ENCODE data around the gene DPP4. TPM values are rescaled to one million over a fixed set of nuclear protein-coding genes. Genes with fewer than 3 reads are reported as not detected.

DPP4 gene
- total RNA-seq, 2 experiments from 2014 or later, result not detected

DNA sequence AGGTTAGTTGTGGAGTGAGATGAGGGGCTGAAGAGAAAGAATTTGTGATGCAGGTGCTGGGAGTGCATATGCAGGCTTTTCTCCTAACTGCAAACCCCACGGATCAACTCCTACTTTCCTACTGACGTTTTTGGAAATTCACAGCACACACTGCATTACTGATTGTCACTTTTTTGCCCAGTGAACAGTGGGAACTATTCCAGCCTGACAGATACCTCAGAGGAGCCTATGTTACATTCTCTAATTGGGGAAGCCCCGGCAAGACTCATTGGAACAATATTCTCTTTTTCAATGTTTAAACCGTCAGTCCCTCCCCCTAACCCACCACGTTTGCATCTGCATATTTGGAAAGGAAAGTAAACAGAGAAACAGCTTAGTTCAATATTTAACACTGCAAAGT, 126.2 kb downstream of the DPP4 start:
- ChIA-PET CTCF (ENCODE audit: unreplicated experiment) (no interaction called here), POLR2A (interaction anchor here (0.7 to 1.4 kb wide), 4 partner anchors 10 to 346 kb away, joined by 3 to 4 read pairs (median 3); no protein-coding TSS in a partner anchor)
- intact Hi-C loops (cut with micrococcal nuclease; ENCODE audit: unreplicated experiment), result no loop called here
- no peaks in the 10 kb centered on the region for H4K20me1 ChIP-seq (ENCODE audit: insufficient read depth, low read length)
- H3K4me1 ChIP-seq (ENCODE audit: insufficient read depth, low read length, poor library complexity, severe bottlenecking), result no peaks in the 10 kb centered on the region
- DNase-seq (ENCODE audit: low spot score), result no peak
- H3K36me3 ChIP-seq (ENCODE audit: insufficient read depth, low read length), result no peaks in the 10 kb centered on the region
- no peak overlapping the region for H2AFZ ChIP-seq (ENCODE audit: low read length)
- no peaks in the 10 kb centered on the region for H3K9me3 ChIP-seq (ENCODE audit: low read length)
- H3K79me2 ChIP-seq (ENCODE audit: insufficient read depth, low read depth, low read length), result no peaks in the 10 kb centered on the region
- H3K4me3 ChIP-seq (ENCODE audit: low read depth, low read length, poor library complexity, severe bottlenecking), result no peak overlapping the region
- no TSS peak for BruUV-seq (replicated peaks)
- no peak overlapping the region for H3K4me2 ChIP-seq (ENCODE audit: low read length)
- H3K9me2 ChIP-seq (ENCODE audit: insufficient read depth, low read length), result no peaks in the 10 kb centered on the region
- TF ChIP-seq EZH2phosphoT487 (IDR thresholded peaks at IDR 0.05; ENCODE audit: borderline replicate concordance, low read depth, low read length), result no peak
- TF ChIP-seq, protein P1, sequence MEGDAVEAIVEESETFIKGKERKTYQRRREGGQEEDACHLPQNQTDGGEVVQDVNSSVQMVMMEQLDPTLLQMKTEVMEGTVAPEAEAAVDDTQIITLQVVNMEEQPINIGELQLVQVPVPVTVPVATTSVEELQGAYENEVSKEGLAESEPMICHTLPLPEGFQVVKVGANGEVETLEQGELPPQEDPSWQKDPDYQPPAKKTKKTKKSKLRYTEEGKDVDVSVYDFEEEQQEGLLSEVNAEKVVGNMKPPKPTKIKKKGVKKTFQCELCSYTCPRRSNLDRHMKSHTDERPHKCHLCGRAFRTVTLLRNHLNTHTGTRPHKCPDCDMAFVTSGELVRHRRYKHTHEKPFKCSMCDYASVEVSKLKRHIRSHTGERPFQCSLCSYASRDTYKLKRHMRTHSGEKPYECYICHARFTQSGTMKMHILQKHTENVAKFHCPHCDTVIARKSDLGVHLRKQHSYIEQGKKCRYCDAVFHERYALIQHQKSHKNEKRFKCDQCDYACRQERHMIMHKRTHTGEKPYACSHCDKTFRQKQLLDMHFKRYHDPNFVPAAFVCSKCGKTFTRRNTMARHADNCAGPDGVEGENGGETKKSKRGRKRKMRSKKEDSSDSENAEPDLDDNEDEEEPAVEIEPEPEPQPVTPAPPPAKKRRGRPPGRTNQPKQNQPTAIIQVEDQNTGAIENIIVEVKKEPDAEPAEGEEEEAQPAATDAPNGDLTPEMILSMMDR (conservative IDR thresholded peaks at IDR 0.05; ENCODE audit: low read length), result no peak
- no peak overlapping the region for H3K27ac ChIP-seq (ENCODE audit: low read depth, low read length, poor library complexity, severe bottlenecking)

DNA sequence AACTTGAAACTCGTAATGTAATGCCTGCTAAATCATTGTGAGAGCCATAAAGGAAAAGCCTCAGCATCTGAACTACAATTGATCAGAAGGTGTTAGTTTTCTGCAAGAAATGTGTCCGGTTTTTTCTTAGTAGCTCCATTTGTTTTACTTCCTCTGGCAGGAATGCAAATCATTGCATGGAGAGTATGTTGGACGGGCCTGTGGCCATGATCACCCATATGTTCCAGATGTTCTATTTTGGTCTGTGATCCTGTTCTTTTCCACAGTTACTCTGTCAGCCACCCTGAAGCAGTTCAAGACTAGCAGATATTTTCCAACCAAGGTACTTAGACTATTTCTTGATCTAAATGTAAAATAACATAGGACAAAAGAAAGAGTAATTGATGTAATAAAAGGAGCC, 126.6 kb downstream of the DPP4 start:
- H3K79me2 ChIP-seq (ENCODE audit: insufficient read depth, low read depth, low read length), result no peaks in the 10 kb centered on the region
- no peaks in the 10 kb centered on the region for H3K4me1 ChIP-seq (ENCODE audit: insufficient read depth, low read length, poor library complexity, severe bottlenecking)
- ChIA-PET POLR2A (interaction anchor here (0.7 to 1.2 kb wide), 3 partner anchors 10 to 190 kb away, joined by 3 to 4 read pairs (median 3); no protein-coding TSS in a partner anchor), CTCF (ENCODE audit: unreplicated experiment) (no interaction called here)
- H3K9me2 ChIP-seq (ENCODE audit: insufficient read depth, low read length), result no peaks in the 10 kb centered on the region
- DNase-seq (ENCODE audit: low spot score), result no peak
- no peak overlapping the region for H3K4me3 ChIP-seq (ENCODE audit: low read depth, low read length, poor library complexity, severe bottlenecking)
- no peaks in the 10 kb centered on the region for H4K20me1 ChIP-seq (ENCODE audit: insufficient read depth, low read length)
- intact Hi-C loops (cut with micrococcal nuclease; ENCODE audit: unreplicated experiment), result no loop called here
- H3K36me3 ChIP-seq (ENCODE audit: insufficient read depth, low read length), result no peaks in the 10 kb centered on the region
- no peaks in the 10 kb centered on the region for H3K9me3 ChIP-seq (ENCODE audit: low read length)
- no peak overlapping the region; the same call in 1 of the 2 replicates for H2AFZ ChIP-seq (ENCODE audit: low read length)
- no peak overlapping the region for H3K4me2 ChIP-seq (ENCODE audit: low read length)
- no TSS peak for BruUV-seq (replicated peaks)
- no peak for TF ChIP-seq EZH2phosphoT487 (IDR thresholded peaks at IDR 0.05; ENCODE audit: borderline replicate concordance, low read depth, low read length)
- TF ChIP-seq, protein P1 (conservative IDR thresholded peaks at IDR 0.05; ENCODE audit: low read length), result no peak
- H3K27ac ChIP-seq (ENCODE audit: low read depth, low read length, poor library complexity, severe bottlenecking), result no peak overlapping the region

DNA sequence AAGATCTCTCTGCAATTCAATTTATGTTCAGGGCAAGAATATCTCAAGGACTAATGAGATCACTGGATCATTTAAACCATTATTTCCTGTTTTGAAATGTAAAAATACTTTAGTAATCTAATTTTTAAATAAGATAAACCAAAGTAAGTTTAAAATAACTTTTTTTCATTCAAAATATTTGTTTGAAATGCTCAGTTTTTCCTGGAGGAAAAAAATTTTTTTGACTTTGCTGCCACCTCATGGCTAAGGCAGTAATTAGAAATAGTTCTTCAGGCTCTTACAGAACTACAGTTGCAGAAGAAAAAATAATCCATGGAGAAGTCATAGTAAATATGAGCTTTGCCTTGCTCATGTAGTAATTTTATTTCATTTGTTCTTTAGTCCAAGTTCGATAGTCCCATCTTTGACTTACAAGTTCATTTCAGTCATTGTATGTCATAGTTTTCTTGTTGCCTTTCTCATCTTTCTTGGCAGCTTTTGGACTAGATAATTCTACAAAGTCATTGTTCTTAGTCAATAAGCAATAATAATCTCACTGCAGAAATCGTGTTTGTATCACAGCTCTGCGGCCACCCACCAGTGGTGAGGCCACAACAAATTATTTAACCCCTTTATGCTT, 127.4 kb downstream of the DPP4 start:
- DNase-seq (ENCODE audit: low spot score), result peak; percentile 17
- H4K20me1 ChIP-seq (ENCODE audit: insufficient read depth, low read length), result no peaks in the 10 kb centered on the region
- POLR2A ChIA-PET, result interaction anchor here (0.8 to 1.2 kb wide), 3 partner anchors 11 to 1804 kb away, joined by 3 read pairs; no protein-coding TSS in a partner anchor

More for the DNA sequence above, 127.4 kb downstream of the DPP4 start:
- intact Hi-C loops (cut with micrococcal nuclease; ENCODE audit: unreplicated experiment), result loop anchor here (1.0 kb wide), 1 partner anchor 360 kb away; no protein-coding TSS in a partner anchor
- H3K4me3 ChIP-seq (ENCODE audit: low read depth, low read length, poor library complexity, severe bottlenecking), result no peak overlapping the region
- TF ChIP-seq EZH2phosphoT487 (IDR thresholded peaks at IDR 0.05; ENCODE audit: borderline replicate concordance, low read depth, low read length), result no peak
- TF ChIP-seq, protein P1 (conservative IDR thresholded peaks at IDR 0.05; ENCODE audit: low read length), result peak; percentile 87
- H3K9me2 ChIP-seq (ENCODE audit: insufficient read depth, low read length), result no peaks in the 10 kb centered on the region
- BruUV-seq (replicated peaks), result no TSS peak
- no peak overlapping the region for H2AFZ ChIP-seq (ENCODE audit: low read length)
- H3K36me3 ChIP-seq (ENCODE audit: insufficient read depth, low read length), result no peaks in the 10 kb centered on the region
- no peaks in the 10 kb centered on the region for H3K9me3 ChIP-seq (ENCODE audit: low read length)
- no peak overlapping the region for H3K4me2 ChIP-seq (ENCODE audit: low read length)
- no peak overlapping the region for H3K27ac ChIP-seq (ENCODE audit: low read depth, low read length, poor library complexity, severe bottlenecking)
- no peaks in the 10 kb centered on the region for H3K4me1 ChIP-seq (ENCODE audit: insufficient read depth, low read length, poor library complexity, severe bottlenecking)
- CTCF ChIA-PET (ENCODE audit: unreplicated experiment), result no interaction called here
- H3K79me2 ChIP-seq (ENCODE audit: insufficient read depth, low read depth, low read length), result no peaks in the 10 kb centered on the region

Measured in OCI-LY7 (cell line).